ENCODE results near the gene IL23R. TPM values are rescaled to one million over a fixed set of nuclear protein-coding genes. Genes with fewer than 3 reads are reported as not detected.

The IL23R gene
- total RNA-seq, 1 experiment from 2014 or later, result not detected

DNA sequence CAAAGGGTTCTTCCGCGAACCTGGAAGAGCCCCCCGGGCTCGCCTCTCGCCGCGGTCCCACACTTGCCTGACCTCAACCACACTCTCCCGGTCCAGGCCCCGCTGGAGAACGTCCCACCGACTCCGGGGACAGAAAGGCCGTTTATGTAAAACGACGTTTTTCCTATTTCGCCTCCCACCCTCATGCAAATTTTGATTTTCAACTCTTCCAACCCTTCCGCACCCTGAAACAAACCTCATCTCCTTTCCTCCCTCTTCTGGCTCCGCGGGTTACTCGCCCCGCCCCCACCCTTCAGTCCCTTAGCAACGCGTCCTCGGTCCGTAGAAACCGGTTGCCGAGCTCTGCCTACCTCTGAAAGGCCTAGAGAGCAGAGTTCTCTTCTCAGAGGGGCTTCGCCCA is 31.6 kb upstream of the IL23R start, which contains the start of gene C1orf141:
Gene C1orf141 (minus strand): TSS at position 276 of the 400 bp plus-strand sequence. CDS start 7,730 bp downstream, outside the sequence.
- Histone ChIP-seq H3K27me3 (ENCODE audit: insufficient read depth, low read length) (no peaks in the 10 kb centered on the region), H4K91ac (ENCODE audit: insufficient read length, low read depth, low read length) (no peak within 1 kb of the TSS), H3K79me1 (ENCODE audit: insufficient read depth, low read depth, low read length, poor library complexity, severe bottlenecking) (no peaks in the 10 kb centered on the region), H2BK15ac (ENCODE audit: low read depth, low read length) (no peak within 1 kb of the TSS), H2BK20ac (ENCODE audit: low read depth, low read length, poor library complexity, severe bottlenecking) (no peak within 1 kb of the TSS), H3K4ac (ENCODE audit: low read depth, low read length) (no peak within 1 kb of the TSS), H4K8ac (replicated peaks; ENCODE audit: insufficient read length, low read depth, low read length) (no peak within 1 kb of the TSS), H3T11ph (ENCODE audit: low read length) (no peak within 1 kb of the TSS), H4K5ac (ENCODE audit: insufficient read length, low read depth, low read length) (no peak within 1 kb of the TSS), H2AK5ac (ENCODE audit: insufficient read length, low read length) (no peak within 1 kb of the TSS), H2AFZ (ENCODE audit: low read length) (no peak within 1 kb of the TSS), H3K56ac (ENCODE audit: insufficient read length, low read depth, low read length) (no peak within 1 kb of the TSS), H3K14ac (ENCODE audit: insufficient read depth, low read length) (no peak within 1 kb of the TSS), H2BK12ac (ENCODE audit: insufficient read length, low read depth, low read length) (no peak within 1 kb of the TSS), H3K23ac (ENCODE audit: insufficient read length, low read depth, low read length) (no peak within 1 kb of the TSS), H2BK5ac (ENCODE audit: insufficient read length, low read length) (no peak within 1 kb of the TSS), H3K4me1 (ENCODE audit: insufficient read depth, low read length) (no peaks in the 10 kb centered on the region), H2BK120ac (ENCODE audit: low read depth, low read length, poor library complexity, severe bottlenecking) (no peak within 1 kb of the TSS), H3K9me3 (ENCODE audit: control insufficient read depth, low read depth, low read length) (no peaks in the 10 kb centered on the region), H3K18ac (ENCODE audit: insufficient read length, low read depth, low read length) (no peak within 1 kb of the TSS), H3K4me2 (ENCODE audit: insufficient read depth, insufficient read length, low read length) (peak within 1 kb of the TSS; percentile 30), H3K23me2 (ENCODE audit: insufficient read length, low read depth, low read length, poor library complexity, severe bottlenecking) (no peaks in the 10 kb centered on the region), H3K9ac (ENCODE audit: extremely low read depth, insufficient read length, low read length) (no peak within 1 kb of the TSS), H3K79me2 (ENCODE audit: insufficient read depth, low read length) (no peaks in the 10 kb centered on the region), H4K20me1 (ENCODE audit: control insufficient read depth, insufficient read depth, insufficient read length) (no peaks in the 10 kb centered on the region), H3K27ac (ENCODE audit: insufficient read length, low read depth, low read length) (no peak within 1 kb of the TSS)
- no CpG with 5 or more reads among the region's 28 CpGs for WGBS (ENCODE audit: extremely low coverage, insufficient read length, low lambda C conversion rate)
- Mint-ChIP-seq H3K9me3 (no peaks in the 10 kb centered on the region), H3K36me3 (ENCODE audit: insufficient read depth in 1 of 3, low read depth in 3 of 3) (no peaks in the 10 kb centered on the region), H3K27ac (peak within 1 kb of the TSS in 1 of 3 experiments; percentile 17; a peak in 1 of 7 replicates), H3K27me3 (ENCODE audit: low read depth) (peaks cover 2% of the 10 kb centered on the region; the same call in 1 of the 2 replicates), H3K4me1 (peaks cover 15 to 24% of the 10 kb centered on the region in 2 experiments), H3K4me3 (peak within 1 kb of the TSS; percentile 53 to 66)
- TF ChIP-seq, protein P1, sequence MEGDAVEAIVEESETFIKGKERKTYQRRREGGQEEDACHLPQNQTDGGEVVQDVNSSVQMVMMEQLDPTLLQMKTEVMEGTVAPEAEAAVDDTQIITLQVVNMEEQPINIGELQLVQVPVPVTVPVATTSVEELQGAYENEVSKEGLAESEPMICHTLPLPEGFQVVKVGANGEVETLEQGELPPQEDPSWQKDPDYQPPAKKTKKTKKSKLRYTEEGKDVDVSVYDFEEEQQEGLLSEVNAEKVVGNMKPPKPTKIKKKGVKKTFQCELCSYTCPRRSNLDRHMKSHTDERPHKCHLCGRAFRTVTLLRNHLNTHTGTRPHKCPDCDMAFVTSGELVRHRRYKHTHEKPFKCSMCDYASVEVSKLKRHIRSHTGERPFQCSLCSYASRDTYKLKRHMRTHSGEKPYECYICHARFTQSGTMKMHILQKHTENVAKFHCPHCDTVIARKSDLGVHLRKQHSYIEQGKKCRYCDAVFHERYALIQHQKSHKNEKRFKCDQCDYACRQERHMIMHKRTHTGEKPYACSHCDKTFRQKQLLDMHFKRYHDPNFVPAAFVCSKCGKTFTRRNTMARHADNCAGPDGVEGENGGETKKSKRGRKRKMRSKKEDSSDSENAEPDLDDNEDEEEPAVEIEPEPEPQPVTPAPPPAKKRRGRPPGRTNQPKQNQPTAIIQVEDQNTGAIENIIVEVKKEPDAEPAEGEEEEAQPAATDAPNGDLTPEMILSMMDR (conservative IDR thresholded peaks at IDR 0.05), result no peak
- DNase-seq, result peak; percentile 63

Data from H9 (cell line).